ENCODE results near the gene PRKD3.

PRKD3 gene

DNA sequence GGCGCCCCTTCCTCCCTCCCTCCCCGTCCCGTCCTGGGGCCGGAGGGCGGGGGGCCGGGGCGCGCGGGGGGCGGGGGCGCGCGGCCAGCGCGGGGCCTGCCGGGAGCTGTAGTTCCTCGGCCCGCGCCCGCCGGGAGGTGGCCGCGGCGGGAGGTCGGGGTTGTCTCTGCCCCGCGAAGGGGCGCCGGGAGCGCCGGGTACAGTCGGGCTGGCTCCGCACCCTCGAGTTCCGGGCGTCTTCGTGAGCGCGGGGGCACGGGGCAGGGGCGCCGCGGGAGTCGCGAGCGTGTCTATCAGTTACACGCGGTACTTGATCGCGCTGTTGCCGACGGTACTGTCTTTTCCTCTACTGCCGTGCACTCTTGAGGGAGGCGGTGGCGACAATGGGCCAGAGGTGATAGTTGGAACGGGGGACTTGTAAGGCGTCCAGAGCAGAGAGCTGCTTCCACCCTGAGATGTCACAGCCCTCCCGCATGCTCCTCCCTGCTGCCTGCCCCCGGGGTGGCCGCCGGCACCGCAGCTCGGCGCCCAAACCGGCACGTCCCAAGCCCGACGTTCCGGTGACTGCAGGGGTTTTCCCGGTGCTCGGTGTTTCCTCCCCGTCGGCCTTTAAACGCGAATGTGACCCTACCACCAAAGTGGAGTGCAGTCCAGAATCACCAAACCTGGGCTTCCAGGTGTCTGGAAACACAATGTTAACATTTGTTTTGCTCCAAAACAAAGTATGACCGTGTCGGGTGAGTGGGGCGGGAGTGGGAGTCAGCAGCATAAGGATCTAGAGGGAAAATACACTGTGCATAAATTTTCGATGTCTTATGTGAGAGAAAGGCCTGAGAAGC is at the start of gene PRKD3:
Gene PRKD3, minus strand, starts transcription at position 48 of the 839 bp plus-strand sequence. CDS start 8,309 bp downstream, outside the sequence.
- DNase-seq = peak; percentile 66

DNA sequence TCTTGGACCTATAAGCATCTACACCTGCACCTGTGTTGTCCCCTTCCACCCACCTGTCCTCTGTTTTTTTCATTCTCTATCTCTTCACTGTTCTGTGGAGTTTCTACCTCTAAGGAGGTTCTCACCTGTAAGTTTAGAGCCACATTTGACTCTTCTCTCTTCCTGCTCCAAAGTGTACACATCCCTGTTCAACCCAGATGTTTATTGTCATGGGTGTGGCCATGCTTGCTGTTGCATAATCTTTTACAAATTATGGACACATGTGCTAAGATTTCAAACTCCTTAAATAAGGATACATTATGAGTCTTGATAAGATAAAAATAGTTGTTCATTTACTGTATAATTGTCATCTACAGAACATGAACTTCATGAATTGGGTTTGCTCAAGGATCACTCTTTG is 47.4 kb upstream of the PRKD3 start:
- DNase-seq = no peak

DNA sequence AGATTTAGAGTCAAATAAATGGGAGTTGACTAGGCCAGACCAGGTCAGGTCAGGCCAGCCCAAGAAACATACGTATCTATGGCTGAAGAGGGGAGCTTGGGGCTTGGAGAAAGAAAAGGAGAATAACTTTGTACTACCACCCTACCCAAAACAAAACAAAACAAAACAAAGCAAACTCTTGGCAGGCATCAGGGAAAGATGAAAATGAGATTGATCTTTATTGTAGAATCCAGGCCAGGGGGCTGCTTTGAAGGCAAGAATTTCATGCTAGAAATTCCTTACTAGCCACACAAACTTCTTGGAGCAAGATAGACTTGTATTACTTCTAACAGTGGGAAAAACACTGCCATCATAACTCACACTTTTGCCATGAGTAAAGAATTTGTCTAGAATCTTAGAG is 46.0 kb upstream of the PRKD3 start:
- no peak for DNase-seq

DNA sequence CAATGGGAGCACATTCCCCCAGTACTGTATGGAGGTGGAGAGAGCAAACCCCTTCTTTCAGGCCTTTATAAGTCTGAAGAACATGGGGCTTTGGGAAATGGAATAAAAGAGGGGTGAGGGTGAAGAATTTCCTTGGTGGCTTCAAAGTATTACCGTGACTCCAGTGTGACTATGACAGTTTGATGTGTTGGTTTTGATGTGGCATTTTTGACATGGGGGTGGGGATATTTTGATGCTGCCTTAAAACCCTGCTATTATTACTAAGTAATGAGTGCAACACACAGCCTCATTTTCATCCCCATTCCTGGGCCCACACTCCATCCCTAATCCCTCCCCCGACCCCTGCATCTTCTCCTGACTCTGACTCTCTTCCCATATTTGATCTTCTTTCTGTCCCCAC is 43.4 kb upstream of the PRKD3 start:
- peak; percentile 14 for DNase-seq

DNA sequence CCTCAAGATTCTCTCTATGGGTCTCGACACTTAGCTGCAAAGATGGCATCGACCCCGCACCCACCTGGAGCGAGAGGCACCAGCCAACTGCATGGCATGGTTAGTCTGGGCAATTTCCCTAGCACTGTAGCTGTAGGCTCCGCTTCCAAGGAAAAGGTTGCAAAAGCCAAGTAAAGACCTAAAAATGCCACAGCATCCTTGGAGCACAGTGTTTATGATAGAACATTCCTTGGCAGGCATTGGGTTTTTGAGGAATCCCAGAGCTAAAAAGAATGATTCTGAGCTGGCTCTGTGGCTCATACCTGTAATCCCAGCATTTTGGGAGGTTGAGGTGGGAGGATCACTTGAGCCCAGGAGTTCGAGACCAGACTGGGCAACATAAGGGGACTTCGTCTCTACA is 42.7 kb upstream of the PRKD3 start:
- no peak for DNase-seq

DNA sequence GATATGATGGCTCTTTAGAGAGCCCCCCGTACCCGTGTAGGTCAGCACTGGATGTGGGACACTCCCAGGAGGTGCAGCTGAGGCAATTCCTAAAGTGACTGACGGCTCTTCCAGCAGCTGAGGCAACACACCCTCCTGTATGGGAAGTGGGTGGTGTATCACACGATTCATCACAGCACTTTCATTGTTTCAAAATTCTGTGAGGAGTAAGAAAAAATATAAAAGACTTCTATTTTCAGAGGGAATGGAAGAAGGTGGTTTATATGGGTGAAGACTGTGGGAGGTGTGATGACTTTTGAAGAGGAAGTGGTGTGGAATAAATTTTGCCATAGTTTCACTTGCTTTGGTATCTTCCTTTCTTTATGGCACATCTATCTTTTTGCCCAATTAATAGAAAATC is 42.1 kb upstream of the PRKD3 start:
- no peak for DNase-seq

DNA sequence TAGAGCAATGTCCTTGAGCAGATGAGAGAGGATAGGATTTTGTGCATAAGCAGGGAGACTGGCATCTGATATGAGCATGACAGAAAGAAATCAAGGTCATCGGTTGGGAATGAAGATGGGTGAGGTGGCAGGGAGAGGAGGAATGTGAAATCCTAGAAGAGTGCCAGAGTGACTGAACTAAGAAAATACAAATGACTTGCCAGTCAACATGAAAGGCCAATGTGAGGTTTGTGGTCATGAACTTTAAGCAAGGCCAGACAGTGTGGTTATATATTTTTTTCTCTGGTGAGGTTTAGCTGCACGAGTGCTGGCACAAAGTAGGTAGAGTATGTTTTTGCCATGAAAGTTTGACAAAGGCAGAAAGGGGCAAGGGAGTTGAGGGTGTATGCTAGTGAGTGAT is 41.0 kb upstream of the PRKD3 start:
- DNase-seq = no peak

DNA sequence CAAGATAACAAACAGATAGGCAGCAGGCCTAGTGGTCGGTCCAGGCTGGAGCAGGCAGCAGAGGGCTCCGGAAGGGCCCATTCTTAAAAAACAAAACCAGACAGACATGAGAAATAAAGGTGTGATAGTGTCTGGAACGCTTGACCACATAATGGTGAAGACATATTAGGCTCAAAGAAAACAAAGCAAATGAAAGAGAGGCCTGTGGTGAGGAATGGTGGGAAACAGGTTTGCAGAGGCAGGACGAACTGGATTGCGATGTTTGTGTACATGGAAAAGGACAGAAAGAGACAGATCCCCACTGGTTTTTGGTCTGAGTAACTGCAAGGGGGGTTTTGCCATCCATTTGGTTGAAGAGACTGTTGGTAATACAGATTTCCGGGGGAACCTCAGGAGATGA is 39.7 kb upstream of the PRKD3 start:
- DNase-seq = no peak

DNA sequence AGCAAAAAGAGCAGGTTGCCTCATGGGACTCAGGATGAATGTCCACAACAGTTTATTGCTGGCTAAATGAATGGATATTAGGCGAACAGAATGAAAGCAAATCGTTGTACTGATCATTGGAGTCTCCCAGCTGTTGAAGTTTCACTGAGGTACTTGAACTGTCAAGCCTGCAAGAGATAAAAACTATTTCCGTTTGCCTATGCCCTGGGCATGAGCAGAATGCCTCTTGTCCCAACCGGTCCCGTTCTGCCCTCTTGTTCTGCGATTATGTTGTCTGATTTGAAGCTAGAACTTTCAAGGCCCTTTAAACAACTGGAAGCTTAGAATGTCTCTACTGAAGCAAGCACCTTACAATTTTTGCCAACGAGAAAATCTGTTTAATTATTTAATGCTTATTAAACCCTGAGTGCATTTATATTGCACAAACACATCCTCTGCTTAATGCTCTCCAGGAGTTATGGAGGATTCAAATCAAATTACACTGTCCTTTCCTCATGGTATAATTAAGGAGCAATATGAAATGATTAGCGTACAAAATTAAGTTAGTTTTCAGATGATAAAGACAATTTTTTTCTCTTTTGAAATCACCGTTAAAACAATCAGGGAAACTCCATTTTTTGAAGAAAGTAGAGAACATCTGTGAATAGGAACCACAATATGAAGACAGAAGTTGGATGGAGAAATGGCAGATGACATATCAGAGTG is 37.5 kb upstream of the PRKD3 start:
- no peak for DNase-seq

DNA sequence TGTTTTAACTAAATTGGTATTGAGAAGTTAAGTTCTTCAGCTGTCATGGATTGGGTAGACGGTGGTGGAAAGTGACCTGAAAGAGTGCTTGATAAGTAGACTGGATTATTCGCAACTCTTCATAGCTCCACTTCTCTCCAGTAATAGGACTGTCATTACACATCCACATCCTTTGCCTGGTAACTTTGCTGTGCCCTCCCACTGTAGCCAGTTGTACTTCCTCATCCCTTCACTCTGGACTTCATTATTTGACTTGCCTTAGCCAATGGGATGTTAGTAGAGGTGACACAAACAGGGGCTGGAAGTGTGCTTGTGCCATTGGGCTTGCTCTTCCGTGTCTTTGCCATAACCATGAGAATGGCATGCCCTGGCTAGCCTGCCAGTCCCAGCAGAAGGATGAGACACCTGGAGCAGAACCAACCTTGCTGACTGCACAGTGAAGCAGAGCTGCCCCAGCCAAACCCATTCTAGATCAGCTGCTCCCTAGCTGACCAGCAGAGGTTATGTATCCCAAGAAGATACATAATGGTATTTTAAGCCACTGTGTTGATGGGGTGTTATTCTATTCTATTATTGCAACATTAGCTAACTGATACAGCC is 36.7 kb upstream of the PRKD3 start:
- no peak for DNase-seq

DNA sequence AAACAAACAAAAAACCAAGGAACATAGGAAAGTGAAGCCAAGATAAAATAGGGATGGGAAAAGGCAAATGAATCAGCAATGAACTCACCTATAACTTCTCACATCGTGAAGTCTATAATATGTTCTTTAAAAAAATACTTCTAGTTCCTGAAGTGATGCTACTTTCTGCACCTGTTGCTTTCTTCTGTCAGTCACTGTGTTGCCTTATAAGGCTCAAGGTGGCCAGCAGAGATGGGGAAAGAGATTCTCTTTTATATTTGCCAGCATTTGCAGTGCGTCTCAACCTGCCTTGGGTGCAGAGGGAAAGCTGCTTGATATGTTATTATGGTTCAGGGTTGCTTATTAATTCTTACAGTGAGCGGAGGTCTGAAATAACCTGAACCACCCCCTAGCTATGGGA is 33.8 kb upstream of the PRKD3 start:
- no peak for DNase-seq

DNA sequence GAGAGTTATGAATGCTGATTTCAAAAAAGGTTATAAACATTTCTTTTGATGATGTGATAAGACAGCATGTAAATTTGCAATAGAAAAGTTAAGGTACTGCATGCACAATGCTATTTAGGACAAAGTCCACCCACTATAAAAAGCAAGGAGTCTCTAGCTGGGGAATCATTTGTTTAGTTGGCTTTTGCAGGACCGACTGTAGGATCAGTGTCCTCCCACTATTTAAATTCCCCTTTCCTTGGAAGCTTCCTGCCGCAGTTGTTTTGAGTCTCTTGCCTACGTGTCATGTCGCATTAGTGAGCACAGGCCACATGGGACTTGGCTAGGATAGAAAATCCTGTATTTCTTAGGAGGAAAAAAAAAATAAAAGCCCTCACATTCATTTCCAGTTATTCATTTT is 32.9 kb upstream of the PRKD3 start:
- no peak for DNase-seq

DNA sequence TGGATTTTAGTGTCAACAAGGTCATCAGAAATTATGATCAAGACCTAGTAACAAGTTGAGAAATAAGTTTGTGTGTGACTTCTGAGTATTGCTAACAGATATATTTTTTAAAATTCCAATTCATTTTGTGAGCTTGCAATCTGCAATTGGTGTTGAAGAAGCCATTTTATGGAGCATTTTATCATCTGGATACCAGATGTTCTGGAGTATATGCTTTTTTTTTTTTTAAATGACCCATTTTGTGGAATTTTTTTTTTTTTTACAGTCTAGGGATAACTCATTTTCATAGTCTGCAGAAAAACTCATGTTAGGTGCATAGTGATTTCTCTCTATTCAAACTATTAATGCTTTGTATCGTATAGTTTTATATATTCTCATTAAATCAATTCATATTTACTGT is 32.4 kb upstream of the PRKD3 start:
- DNase-seq = no peak

DNA sequence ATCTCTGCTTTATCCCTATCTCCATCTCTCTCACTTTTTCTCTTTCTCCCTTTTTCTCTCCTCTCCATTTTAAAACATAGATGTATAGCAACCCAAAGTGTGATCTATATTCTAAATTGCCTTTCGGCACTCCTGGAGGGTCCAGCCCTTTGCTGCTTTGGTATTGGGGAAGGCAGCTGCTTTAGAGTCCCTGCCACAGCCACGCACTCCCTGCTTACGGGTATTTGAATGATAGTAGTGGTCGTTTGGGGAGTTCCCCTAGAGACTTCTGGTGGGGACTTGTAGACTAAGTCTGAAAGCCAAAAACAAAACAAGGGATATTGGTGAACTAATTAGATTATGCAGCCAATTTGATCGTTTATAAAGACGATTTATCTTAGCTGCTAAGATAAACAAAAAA is 31.7 kb upstream of the PRKD3 start:
- no peak for DNase-seq

DNA sequence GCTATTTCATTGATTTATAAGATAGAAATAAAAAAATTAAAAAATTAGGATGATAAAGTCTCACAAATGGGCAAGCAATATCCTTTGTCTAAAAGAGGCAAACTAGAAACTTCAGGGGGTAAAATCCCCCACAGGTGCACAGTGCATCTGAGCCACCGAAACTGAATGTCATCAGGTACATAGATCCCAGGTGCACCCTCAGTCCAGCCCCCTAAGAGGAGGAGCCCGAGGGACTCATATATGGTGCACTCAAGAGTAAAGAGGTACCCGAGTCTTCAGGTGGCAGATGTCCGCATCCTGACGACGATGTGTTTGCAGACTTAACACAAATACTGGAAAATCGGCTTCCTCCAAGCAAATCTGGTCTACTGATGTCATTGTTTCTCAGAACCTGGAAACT is 31.1 kb upstream of the PRKD3 start:
- DNase-seq = no peak

DNA sequence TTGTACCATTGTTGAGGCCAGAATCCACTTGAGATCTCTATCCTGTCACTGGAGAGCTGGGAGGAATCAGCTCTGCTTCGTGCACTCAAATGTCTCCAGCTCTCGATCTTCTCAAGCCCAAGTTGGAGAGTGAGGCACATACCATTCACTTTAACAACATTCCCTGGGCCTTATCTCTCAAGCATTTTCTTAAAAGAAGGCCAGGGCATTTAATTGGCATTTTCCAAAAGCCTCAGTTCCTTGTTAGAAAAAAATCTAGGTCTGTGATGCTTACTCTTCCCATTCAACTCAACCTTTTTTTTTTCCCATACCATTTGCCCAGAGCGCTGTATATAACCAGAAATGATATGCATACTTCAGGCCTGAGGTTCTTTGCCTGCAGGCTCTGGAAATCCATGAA is 29.9 kb upstream of the PRKD3 start:
- no peak for DNase-seq

DNA sequence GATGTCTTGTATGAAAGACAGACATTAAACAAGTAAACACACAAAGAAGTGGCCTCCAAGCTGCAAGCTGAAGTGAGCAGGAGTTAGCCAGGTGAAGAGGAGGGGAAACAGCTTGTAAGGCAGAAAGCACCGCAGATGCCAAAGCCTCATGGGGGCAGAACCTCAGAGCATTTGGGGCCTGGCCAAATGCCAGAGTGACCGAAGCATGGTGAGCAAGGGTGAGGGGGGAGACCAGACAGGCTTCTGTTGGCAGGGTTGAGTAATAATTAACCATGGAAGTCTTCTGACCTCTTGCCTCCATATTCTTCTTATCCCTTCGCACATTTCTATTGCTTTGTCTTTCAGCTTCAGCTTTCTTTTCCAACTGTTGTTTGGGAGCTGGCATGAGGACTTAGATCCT is 25.4 kb upstream of the PRKD3 start:
- DNase-seq = no peak

DNA sequence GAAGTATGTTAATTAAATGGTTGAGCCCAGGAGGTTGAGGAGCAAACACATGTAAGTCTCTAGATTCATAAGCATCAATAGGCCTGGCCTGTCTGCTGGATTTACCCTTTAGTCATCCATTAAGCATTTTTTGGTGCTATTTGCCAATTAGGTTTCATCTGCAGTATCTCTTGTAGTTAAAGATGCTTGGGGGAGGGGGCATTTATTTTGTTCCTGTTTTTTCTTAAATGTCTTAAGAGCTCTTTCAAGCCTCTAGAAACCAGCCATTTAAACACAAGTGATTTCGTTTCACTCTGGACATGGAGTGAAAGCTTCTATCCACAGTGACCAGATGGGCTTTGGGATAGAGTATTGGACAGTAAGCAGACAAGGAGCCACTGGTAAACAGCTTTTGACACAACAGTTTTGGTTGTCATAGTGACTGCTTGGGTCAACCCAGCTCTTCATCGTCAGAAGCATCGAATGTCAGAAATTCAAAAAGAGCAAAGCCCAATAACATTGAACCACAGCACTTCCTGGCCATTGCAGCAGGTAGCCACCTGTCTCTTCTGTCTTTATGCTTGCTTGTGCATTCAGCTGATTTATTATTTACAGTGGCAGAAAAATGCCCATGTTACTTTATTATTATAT is 24.7 kb upstream of the PRKD3 start:
- DNase-seq = no peak

DNA sequence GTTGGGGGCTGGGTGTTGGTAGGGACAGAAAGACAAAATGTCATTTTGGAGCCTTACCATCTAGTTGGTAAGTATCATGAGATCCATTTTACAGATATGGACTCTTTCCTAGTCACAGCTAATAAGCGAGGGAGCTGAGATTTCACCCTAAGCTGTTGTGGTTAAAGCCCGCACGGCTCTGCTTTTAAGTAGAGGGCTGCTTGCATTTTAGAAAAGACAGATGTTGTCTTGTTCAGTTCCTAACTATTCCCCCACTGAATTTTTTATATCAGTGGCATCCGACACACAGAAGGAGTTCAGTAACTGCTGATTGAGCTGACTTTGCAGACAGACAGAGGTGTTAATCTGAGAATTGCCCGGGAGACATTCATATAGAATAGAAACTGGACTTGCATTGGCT is 23.5 kb upstream of the PRKD3 start:
- DNase-seq = no peak

DNA sequence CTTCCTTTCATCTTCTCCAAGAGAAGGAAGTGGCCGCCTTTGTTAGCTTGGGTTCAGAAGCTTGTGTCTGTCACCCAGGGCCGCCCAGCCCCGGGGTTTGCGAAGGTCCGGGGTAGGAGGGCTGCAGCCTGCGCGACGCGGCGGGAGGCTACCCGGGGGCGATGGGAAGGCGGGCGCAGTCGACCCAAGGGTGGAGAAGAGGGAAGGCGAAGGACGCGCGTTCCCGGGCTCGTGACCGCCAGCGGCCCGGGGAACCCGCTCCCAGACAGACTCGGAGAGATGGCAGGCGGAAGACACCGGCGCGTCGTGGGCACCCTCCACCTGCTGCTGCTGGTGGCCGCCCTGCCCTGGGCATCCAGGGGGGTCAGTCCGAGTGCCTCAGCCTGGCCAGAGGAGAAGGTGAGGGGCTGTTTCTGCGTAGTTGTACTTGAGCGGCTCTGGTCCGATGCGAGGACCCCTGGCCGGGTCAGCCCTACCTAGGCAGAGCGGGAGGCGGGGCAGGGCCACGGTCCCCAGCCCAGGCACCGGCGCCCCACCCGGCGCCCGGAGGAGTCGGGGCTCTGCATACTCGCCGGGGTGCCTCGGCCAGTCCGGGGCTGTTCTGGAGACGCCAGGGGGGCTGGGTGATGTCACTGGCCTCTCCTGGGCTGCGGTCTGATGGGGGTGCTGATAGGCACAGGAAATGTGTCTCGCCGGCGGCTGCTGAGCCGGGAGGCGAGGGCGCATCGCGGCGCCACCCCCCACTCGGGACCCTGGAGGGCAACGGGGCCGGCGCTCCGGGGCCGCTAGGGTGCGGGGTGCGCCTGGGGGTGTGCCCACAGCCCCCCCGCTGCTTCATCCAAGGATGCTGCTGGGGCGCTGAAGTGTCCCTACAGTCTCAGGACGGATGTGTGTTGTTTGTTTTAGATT is 20.1 kb upstream of the PRKD3 start, which contains the start of gene QPCT:
Gene QPCT, plus strand, starts transcription at position 178 of the 909 bp plus-strand sequence. Its CDS starts 102 bp downstream, at position 280.
- DNase-seq = peak; percentile 82

DNA sequence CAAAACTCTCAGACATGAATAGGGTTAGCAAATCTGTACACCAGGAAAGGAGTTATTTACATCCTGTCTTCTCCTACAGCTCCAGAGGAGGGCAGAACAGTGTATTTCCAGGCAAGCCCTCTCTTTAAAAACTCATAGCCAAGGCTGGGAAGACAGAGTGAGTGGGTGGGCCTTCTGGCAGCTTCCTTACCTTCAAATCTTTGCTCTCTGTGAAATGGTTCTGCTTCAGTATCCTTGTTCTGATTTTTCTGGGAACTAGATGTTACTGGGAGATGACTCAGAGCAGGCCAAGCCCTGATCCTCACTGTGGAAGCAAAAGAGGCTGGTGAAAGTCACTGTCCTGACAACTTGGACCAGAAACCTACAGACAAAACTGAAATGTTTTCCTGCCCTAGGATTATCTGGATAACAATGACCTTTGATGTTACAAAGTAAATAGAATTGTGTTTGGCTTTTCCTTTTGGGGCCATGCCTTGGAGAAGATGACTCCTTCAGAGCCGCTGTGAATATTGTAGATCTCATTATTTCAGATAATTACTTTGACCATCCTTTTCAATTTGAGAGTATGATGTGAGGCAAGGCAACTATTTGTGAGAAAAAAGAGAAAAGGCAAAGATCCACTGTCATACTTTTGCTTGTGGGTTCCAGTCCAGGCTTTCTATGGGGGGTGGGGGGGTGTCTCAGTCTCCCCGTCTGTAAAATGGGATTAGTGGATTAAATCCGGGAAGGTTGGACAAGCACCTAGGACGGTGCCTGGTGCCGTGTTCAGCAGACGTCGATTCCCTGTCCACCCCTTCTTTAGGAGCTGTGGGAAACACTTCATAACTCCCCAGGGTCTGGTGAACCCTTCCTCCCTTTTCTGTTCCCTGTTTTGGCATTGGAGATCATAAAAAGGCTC is 19.2 kb upstream of the PRKD3 start:
- no peak for DNase-seq
